Measurements from ENCODE around the gene SUPT5H. TPM values are rescaled to one million over a fixed set of nuclear protein-coding genes. Genes with fewer than 3 reads are reported as not detected.
A peak's percentile ranks its signal among the peaks of the same experiment; 100 is the strongest.

SUPT5H gene
- total and polyA plus RNA-seq, 2 of the 13 experiments (the other 11 are each of a cell fraction or from before 2014, with no cell fraction given): 48.2 to 51.7 TPM

GRCh38 chr19:39497996-39498797 lies 52.8 kb downstream of the SUPT5H start:
- no peak overlapping the region for H3K27ac ChIP-seq (ENCODE audit: extremely low read length, insufficient read depth, low read length)
- in situ Hi-C loops (cut with HindIII; ENCODE audit: extremely low pct_ligation_motif_present, low pct_unique_long_range_greater_than_20kb): loop anchor here (5.0 kb wide), 1 partner anchor 34 kb away; the partner anchor contains the start of gene EID2B
- WGBS (ENCODE audit: low lambda C conversion rate): 1% methylated on average over 17 of the region's 40 CpGs
- DNase-seq (ENCODE audit: low spot score): peak; percentile 36
- H2AFZ ChIP-seq (ENCODE audit: low read length): peak overlapping the region; percentile 71
- H3K36me3 ChIP-seq (replicated peaks in 1 of 2; ENCODE audit: control insufficient read depth in 1 of 2, insufficient read depth in 2 of 2, low read length in 2 of 2): no peaks in the 10 kb centered on the region
- H3K4me3 ChIP-seq (replicated peaks in 1 of 3; ENCODE audit: insufficient read depth in 1 of 3, low read depth in 2 of 3, low read length in 3 of 3): peak overlapping the region; percentile 24 to 64 (median 41); a peak in 5 of 6 replicates
- 0 out of 2 replicates have a peak overlapping the region, but pooled peaks have one; percentile 0 for H3K9ac ChIP-seq (ENCODE audit: insufficient read depth, low read depth, low read length)
- no peaks in the 10 kb centered on the region for H4K20me1 ChIP-seq (ENCODE audit: insufficient read depth, low read length)
- peaks cover 28% of the 10 kb centered on the region for H3K4me1 ChIP-seq (ENCODE audit: insufficient read depth, low read length)
- no TSS peak for BruUV-seq (replicated peaks)
- FAIRE-seq: no peak
- intact Hi-C loops (cut with micrococcal nuclease; ENCODE audit: unreplicated experiment): no loop called here
- peaks cover 5 to 38% of the 10 kb centered on the region in 2 experiments; a peak in 4 of 5 replicates for H3K27me3 ChIP-seq (ENCODE audit: control insufficient read depth in 1 of 2, insufficient read depth in 2 of 2, low read length in 2 of 2)
- CTCF ChIA-PET (ENCODE audit: low intra/inter-chr PET ratio, low total read pairs): interaction anchor here (0.8 kb wide), 2 partner anchors 34 to 42 kb away, joined by 3 read pairs; partner anchors contain the start of gene EID2B
- POLR2A ChIA-PET: interaction anchor here (0.8 kb wide), 1 partner anchor 62 kb away, joined by 4 read pairs; the partner anchor contains the start of gene RPS16
- H3K79me2 ChIP-seq (ENCODE audit: insufficient read depth, low read length): no peaks in the 10 kb centered on the region
- peak overlapping the region; percentile 89 for H3K4me2 ChIP-seq (ENCODE audit: low read depth, low read length)
- peak; percentile 79 for ATAC-seq
- no peaks in the 10 kb centered on the region for H3K9me3 ChIP-seq (ENCODE audit: low read length)
- peak; percentile 82 for TF ChIP-seq PATZ1 (CRISPR knock-in tag; IDR thresholded peaks at IDR 0.05)
- TF ChIP-seq ZNF710 (CRISPR knock-in tag; IDR thresholded peaks at IDR 0.05; ENCODE audit: borderline replicate concordance): no peak
- 0 out of 2 replicates have a peak, but pooled peaks have one; percentile 29 for TF ChIP-seq ETV5 (CRISPR knock-in tag; IDR thresholded peaks at IDR 0.05; ENCODE audit: borderline replicate concordance)
- TF ChIP-seq XRCC5 (optimal IDR thresholded peaks at IDR 0.05; ENCODE audit: low read length): peak; percentile 47
- TF ChIP-seq ATF2 (CRISPR knock-in tag; IDR thresholded peaks at IDR 0.05): 0 out of 2 replicates have a peak, but pooled peaks have one; percentile 36
- 0 out of 2 replicates have a peak, but pooled peaks have one; percentile 48 for TF ChIP-seq KDM3A (CRISPR knock-in tag; IDR thresholded peaks at IDR 0.05; ENCODE audit: low read depth)
- no peak for TF ChIP-seq SMYD3 (CRISPR knock-in tag; IDR thresholded peaks at IDR 0.05)
- TF ChIP-seq ZFP36L2 (CRISPR knock-in tag; IDR thresholded peaks at IDR 0.05): no peak
- no peak for TF ChIP-seq LRRFIP1 (CRISPR knock-in tag; conservative IDR thresholded peaks at IDR 0.05)
